Gastrocnemius medialis (tissue), 4 donors: ENCODE measurements around the gene PDZRN3.

ENCODE experiments used
- POLR2A ChIP-seq, 2 donors: fragments of 450-650 bp; IDR thresholded peaks; one replicate each; pipeline ENCODE4 v1.6.1; 2017; ENCODE audit warnings: antibody characterized with exemption in 2 of 2, mild to moderate bottlenecking in 2 of 2, moderate library complexity in 2 of 2
- TF ChIP-seq, protein P1 (sequence below), 5 experiments: fragments of 450-650 bp in 3 of 5; fragments of 200-600 bp in 2 of 5; sonication (generic) in 2 of 5; IDR thresholded peaks in 4 of 5; conservative IDR thresholded peaks in 1 of 5; 1 replicate in 4 of 5; 2 replicates in 1 of 5; pipeline ENCODE4 v1.5.1; 2016 to 2019; ENCODE audit warnings: antibody characterized with exemption in 5 of 5, mild to moderate bottlenecking in 3 of 5, moderate library complexity in 3 of 5

DNA sequence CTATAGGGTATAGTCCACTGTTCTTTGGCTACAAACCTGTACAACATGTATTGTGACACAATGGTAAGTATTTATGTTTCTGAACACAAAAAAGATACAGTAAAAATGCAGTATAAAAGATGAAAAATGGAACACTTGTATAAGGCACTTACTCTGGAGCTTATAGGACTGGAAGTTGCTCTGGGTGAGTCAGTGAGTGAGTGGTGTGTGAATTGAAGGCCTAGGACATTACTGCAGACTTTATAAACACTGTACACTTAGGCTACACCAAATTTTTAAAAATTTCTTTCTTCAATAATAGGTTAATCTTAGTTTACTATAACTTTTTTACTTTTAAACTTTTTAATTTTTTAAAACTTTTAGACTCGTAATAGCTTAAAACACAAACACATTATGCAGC, 10.5 kb upstream of the PDZRN3 start:
- TF ChIP-seq, protein P1, sequence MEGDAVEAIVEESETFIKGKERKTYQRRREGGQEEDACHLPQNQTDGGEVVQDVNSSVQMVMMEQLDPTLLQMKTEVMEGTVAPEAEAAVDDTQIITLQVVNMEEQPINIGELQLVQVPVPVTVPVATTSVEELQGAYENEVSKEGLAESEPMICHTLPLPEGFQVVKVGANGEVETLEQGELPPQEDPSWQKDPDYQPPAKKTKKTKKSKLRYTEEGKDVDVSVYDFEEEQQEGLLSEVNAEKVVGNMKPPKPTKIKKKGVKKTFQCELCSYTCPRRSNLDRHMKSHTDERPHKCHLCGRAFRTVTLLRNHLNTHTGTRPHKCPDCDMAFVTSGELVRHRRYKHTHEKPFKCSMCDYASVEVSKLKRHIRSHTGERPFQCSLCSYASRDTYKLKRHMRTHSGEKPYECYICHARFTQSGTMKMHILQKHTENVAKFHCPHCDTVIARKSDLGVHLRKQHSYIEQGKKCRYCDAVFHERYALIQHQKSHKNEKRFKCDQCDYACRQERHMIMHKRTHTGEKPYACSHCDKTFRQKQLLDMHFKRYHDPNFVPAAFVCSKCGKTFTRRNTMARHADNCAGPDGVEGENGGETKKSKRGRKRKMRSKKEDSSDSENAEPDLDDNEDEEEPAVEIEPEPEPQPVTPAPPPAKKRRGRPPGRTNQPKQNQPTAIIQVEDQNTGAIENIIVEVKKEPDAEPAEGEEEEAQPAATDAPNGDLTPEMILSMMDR (IDR thresholded peaks at IDR 0.05 in 4 of 5, conservative IDR thresholded peaks at IDR 0.05 in 1 of 5): no peak
- TF ChIP-seq POLR2A (IDR thresholded peaks at IDR 0.05): no peak
